NCI-H1436 (cell line): Measurements from ENCODE around the gene SCP2.

Source experiments
- DNase-seq: peaks from one replicate; lab custom pipeline; 2025; lab: John Stamatoyannopoulos, UW

SCP2 gene

DNA sequence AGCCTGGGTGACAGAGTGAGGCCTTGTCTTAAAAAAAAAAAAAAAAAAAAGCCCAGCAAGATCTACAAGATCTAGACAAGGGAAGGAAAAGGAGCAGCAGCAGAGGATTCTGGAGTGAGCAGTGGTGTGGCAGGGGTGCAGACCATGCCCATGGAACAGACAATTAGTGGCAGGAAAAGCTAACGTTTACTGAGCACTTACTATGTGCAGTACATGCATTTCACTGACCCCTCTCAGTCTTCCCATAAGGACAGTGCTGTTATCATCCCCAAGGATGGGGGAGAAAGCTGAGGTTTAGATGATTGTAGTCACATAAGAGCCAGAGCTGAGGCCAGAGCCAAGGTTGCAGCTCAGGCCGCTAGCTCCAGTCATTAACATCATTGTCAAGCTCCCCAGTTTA lies 140.8 kb downstream of the SCP2 start:
- no peak for DNase-seq

DNA sequence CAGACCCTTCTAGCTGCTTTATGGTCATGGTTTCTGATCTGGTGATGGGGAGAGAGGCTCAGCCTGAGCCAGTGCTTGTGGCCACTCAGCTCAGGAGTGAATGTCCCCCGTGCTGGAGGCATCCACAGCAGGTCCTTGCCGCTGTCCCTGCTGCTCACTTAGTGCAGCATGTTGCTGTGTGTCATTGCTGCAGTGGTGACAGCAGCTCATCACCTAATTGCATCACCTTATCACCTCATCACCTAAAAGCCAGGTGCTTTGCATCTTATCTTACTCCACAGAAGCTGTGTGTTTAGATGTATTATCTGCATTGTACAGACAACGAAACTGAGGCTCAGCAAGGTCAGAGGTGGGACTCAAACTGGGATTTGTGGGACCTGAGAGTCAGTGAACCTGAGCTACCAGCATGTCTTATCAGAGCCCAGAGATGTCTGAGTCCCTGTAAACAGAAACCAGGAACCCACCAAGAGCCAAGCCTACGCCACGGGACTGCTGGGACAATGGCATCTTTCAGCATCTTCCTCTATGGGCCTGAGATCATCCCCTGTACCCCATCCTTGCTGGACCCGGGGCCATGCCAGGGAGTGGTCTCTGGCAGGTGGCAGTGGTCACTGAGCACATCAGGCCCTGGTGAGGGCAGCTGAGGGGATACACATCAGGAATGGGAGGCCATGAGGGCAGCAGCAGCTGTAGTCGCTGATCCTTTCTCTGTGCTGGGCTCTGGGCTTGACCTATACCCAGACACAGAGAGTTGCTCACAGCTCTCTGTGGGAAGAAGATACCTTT lies 141.4 kb downstream of the SCP2 start:
- DNase-seq: no peak

DNA sequence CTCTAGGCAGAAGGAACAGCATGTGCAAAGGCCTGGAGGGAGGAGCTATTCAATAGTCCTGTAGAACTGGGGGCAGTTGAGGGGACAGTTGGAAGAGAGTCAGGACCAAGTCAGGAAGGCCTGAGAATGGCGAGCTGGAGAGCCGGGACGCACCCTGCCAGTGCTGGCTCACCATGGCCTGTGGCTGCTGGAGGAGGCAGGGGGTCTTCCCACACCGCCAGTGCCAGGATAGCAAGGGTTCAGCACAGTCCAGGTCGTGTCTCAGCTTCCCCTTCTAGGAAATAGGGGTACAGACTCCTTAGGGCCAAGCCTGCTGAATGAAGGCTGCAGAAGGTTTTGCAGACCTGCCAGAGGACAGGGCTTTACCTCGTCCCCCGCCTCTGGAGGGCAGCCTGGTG lies 142.2 kb downstream of the SCP2 start:
- DNase-seq: no peak

DNA sequence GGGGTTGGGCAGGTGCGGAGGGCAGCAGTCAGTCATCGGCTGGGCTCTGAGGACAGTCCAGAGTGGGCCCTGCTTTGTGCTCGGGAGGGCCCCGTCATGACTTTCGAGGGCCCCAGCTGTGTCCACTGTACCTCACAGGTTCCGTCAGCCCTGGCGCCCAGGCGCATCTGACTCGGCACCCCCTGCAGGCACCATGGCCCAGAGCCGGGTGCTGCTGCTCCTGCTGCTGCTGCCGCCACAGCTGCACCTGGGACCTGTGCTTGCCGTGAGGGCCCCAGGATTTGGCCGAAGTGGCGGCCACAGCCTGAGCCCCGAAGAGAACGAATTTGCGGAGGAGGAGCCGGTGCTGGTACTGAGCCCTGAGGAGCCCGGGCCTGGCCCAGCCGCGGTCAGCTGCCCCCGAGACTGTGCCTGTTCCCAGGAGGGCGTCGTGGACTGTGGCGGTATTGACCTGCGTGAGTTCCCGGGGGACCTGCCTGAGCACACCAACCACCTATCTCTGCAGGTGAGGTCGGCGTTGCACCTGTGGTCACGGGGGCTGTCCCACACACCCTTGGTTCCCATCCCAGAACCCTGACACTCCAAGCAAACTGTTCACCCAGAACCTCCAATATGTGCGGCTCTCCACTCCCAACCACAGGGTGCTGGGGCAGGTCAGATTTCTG lies 142.7 kb downstream of the SCP2 start:
- no peak for DNase-seq

DNA sequence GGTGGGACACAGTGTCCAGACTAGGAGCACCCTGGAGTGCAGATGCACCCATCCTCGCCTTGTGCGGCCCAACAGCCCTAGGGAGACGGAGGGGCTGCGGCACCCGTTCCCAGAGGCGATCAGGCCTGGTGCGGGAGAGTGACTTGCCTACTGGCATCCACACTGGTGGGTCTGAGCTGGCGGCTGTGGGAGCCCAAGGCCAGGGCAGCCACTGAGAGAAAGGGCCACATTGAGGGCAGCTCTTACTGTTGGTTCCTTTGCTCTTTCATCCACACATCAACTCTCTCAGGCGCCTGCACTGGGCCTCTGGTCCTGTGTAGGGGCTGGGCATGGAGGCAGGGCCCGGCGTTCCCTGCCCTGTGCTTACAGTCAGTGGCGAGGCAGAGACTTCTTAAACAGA lies 143.5 kb downstream of the SCP2 start:
- no peak for DNase-seq

DNA sequence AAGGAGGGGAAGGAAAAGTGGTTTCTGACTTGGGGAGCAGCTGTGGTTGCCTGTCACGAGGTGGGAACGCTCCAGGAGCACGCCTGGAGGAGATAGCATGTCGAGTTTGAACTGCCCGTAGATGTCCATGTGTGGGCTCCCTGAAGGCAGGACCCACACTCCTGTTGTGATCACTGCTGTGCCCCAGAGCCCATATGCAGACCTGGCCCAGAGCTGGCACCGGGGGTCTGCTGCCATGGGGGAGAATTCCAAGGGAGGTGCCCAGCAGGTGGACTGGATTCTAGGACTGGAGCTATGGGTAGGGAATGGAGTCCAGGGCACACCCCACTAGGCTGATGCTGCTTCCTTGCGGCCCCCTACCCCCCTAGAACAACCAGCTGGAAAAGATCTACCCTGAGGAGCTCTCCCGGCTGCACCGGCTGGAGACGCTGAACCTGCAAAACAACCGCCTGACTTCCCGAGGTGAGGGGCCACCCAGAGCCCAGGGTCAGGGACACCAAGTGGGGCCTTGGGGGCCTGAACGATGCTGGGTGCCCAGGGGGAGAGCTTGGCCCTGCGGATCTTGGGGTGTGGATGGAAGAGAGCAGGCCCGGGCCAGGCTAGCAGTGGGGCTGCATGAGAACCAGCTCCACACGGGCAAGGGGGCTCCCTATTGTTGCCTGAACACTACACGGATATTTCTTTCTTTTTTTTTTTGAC lies 144.2 kb downstream of the SCP2 start:
- DNase-seq: no peak

DNA sequence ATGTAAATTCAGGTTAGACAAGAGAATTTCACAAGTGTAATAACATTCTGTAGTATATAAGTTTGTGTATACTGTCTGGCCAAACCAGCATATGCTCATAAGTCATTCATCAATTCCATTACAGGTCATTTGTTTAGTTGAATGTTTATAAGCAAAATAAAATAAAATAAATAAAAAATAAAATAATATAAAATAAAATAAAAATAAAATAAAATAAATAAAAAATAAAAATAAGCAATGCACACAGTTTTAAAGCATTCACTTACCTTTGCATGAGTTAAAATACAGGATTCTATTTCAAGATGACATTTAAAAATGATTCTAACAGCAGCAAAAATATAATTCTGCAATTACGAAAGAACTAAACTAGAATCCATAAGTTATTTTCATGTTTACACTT lies 144.8 kb downstream of the SCP2 start:
- no peak for DNase-seq

DNA sequence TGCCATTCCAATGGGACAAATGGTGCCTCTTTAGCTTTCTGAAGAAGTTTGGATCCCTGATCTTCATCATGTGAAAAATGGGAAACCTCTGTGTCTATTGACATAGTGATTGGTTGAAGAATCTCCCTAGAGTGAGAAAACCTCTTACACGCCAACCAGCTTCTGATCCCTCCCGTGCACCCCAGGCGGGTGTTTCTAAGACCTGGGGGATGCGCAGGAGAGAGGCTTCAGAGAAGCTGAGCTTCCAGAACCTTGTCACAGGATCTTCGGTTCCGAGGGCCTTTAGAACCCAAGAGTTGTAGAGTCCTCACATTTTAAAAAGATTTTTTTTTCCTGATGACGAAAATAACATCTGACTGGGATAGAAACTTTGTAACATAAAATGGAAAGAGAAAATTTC lies 146.2 kb downstream of the SCP2 start:
- DNase-seq: no peak

DNA sequence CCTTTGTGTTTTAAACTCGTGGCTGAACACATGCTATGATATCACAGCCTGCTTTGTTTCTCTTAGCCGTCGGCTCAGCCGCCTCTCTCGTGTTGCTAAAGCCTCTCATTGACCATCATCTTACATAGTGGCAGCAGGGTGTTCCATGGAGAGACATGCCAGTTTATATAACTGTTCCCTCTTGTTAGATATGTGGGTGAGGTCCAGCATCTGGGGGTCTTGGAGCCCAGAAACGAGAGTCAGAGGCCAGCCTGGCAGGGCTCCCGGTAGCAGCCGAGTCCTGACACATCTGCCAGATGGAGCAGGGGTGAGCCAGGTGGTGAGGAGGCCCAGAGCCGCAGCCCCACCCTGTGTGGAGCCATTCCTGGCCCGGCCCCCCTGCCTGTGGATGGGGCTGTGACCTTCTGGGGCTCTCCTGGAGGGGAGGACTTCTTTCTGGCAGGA lies 146.8 kb downstream of the SCP2 start:
- no peak for DNase-seq

DNA sequence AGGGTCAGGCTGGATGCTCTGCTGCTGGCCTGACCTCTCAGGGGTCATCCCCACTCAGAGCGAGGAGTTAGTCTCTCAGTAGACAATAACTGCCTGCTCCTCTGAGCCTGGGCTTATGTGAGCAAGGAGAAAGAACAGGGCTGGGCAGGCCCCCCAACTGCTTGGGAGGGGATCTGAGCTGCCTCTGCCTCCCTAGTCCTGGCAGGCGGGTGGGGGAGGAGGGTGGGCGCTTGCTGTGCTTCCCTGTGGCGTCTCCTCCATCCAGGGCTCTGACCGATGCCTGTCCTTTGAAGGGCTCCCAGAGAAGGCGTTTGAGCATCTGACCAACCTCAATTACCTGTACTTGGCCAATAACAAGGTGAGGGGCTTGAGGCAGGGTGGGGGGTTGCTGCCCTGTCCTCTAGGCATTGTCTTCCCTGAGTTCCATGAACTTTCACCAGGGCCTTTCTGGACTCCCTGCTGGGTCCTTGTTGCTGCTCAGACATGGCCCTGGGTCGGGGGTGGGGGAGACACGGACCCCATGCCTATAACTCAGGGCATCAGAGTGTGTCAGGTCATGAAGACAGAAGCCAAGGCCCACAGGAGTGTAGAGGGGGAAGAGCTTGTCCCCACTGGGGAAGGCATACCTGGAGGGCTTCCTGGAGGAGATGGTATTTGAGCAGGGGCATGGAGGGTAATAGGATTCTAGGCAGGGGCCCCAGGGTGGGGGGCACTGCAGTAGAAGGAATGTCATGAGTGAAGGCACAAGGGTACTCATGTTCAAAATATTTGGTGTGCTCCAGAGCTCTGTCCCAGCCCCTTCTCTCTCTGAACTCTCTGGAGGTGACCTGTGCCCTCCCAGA lies 147.5 kb downstream of the SCP2 start:
- DNase-seq: no peak

DNA sequence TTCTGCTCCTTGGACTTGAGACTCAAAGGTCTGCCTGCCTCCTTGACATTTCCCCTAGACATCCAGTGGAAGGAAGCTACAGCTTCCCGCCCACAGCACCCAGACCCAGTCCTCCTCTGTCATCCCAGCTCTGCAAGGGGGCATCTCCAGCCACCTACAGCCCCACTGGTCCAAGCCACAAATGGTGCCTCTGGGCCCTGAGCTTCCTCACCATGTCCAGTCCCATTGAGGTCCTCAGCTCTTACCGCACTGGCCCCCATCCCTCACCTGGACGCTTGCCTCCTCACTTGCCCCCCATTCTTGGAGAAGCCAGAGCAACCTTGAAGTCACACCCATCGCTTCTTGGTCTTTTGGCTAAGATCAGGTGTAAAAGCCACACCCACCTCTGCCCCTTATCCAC lies 148.1 kb downstream of the SCP2 start:
- DNase-seq: no peak

DNA sequence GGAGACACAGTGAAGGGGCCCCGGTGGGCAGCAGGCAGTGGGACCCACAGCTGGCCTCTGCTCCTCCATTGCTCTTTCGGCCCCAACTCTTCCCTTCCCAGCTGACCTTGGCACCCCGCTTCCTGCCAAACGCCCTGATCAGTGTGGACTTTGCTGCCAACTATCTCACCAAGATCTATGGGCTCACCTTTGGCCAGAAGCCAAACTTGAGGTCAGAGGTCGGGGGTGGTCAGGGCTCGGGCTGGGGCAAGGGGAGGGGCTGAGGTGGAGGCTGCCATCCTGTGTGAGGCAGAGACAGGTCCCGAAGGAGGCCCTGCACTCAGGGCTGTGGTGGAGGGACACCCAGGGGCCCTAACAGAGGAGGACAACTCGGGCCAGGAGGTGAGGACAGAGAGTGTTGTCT lies 148.7 kb downstream of the SCP2 start:
- no peak for DNase-seq

DNA sequence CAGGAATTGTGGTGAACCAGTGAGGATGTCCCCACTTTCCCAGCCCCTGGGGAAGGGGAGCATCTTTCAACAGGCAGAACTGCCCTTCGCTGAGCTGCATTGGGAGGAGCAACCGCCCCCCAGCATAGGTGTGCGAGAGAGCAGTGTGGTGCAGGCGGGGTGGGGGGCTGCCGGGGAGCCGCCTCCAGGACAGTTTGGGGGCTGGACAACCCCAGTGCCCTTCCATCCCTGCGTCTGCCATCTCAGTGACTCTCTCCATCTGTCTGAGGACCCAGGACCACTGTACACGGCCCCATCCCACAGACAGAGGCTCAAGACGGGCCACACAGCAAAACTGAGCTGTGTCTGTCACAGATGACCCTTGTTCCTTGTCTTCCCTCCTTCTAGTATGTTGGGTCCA lies 149.1 kb downstream of the SCP2 start:
- no peak for DNase-seq

DNA sequence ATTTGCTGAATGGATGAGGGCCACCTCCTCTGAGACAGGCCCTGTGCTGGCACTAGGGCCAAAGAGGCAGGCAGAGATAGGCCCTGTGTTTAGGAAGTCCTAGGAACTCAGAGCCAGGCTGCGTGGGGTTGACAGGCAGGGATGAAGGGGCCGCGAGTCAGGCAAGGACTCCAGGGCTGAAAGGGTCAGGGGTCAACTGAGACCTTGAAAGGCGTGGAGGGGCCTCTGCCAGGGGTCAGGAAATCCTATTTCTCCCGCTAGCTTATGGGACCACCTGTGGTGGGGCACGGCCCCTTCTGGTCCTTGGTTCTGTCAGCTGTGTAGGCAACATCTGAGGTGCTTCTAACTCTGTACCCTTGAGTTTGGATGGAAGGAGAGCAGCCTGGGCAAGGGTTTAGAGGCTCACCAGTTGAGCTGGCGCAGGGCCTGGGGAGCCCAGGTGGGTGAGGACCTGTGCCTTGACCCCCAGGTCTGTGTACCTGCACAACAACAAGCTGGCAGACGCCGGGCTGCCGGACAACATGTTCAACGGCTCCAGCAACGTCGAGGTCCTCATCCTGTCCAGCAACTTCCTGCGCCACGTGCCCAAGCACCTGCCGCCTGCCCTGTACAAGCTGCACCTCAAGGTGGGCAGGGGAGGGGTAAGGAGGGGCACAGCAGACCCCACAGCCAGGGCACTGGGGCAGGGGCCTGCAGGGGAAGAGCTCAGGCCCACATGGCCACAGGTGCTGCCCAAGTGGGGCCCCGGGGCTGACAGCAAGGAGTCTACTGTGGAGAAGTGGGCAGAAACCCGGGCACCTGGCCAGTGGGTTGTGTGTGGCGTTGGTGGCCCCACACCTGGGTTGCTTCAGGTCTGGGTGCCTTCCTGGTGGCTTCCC lies 149.9 kb downstream of the SCP2 start:
- no peak for DNase-seq

DNA sequence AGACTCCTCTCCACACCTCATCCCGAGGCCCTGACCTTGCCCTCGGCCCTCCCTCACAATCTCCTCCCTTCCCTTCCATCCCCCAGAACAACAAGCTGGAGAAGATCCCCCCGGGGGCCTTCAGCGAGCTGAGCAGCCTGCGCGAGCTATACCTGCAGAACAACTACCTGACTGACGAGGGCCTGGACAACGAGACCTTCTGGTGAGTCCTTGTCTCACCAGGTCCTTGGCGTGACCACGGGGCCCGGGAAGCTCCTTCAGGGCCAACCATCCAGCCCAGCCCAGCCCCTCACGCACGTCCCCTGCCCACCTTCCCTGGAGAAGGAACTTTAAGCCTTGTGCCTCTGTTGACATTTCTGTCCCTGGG lies 150.5 kb downstream of the SCP2 start:
- DNase-seq: no peak

DNA sequence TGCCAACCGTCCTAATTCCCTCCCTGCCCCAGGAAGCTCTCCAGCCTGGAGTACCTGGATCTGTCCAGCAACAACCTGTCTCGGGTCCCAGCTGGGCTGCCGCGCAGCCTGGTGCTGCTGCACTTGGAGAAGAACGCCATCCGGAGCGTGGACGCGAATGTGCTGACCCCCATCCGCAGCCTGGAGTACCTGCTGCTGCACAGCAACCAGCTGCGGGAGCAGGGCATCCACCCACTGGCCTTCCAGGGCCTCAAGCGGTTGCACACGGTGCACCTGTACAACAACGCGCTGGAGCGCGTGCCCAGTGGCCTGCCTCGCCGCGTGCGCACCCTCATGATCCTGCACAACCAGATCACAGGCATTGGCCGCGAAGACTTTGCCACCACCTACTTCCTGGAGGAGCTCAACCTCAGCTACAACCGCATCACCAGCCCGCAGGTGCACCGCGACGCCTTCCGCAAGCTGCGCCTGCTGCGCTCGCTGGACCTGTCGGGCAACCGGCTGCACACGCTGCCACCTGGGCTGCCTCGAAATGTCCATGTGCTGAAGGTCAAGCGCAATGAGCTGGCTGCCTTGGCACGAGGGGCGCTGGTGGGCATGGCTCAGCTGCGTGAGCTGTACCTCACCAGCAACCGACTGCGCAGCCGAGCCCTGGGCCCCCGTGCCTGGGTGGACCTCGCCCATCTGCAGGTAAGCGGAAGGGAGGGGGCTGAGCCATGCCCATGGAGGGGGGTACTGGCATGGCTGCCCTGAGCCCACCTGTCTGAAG lies 151.4 kb downstream of the SCP2 start:
- no peak for DNase-seq

DNA sequence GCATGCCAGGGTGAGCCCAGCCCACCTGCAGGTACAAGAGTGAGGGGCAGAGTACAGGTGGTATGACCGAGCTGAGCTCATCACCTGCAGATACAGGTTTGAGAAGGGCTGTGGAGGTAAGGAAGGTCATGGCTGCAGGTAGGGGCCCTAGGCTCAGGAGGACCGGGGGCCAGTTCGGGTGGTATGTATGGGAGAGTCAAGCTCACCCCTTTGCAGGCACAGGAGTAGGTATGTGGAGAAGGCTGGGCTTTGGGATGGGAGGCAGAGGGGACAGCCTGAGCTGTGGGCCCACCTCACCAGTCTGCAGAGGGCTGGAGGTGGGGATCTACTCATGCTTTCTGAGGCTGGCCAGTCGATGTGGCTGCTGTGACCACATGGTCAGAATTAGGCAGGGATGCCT lies 152.2 kb downstream of the SCP2 start:
- DNase-seq: no peak

DNA sequence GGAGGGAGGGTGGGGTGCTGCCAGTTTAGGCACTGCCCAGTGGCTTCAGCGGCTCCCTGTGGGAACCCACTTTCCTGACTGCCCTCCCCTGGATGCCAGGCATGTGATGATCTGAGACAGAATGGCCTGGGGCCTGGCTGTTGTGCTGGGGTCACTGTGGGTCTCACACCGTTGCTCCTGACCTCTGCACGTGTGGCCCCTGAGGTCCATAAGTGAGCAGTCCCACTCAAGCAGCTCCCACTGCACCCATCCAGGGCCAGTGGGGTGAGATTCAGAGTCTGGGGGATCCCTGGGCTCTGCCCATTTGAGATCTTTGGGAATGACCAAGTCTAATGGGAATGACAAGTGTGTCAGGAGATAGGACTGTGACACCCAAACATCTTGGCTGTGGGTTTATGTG lies 153.0 kb downstream of the SCP2 start:
- no peak for DNase-seq

DNA sequence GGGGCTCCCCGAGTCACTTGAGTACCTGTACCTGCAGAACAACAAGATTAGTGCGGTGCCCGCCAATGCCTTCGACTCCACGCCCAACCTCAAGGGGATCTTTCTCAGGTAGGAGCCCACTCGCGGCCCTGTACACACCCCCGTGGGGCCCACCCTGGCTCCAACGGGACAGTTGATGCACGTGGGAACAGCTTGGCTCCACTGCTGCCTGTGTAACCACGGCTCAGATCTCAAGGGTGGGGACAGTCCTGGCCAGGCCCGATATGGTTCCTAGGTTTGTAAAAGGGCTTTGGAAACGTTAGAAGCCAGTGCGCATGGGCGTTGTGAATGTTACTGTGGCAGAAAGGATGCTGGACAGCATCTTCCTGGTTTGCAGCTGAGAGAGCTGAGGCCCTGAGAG lies 153.7 kb downstream of the SCP2 start:
- no peak for DNase-seq

DNA sequence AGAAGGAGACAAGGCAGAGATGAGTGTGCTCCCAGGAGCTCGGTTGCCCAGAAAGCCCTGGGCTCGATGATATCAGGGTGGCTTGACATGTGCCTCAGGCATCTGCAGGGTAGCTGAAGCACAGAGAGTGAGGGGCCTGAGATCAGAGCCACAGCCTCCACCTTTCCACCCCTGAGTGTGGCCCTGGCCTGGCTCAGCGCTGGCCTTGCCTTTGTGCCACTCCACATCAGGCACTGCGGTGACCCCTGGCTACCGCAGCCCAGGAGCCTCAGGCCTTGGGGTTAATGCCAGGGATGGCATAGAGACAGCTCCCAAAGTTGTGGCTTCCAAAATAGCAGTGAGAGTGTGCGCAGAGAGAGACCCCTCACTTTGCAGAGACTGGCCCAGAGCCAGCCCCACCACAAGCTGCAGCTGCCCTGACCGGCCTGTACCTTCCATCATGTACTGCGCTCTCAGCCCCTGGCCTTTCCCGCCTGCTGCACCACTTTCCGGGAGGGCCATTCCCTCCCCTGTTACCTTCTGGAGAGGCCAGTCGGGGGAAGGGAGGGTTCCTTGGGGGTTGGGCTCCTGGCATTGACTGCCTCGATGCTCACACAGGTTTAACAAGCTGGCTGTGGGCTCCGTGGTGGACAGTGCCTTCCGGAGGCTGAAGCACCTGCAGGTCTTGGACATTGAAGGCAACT lies 154.4 kb downstream of the SCP2 start:
- no peak for DNase-seq
